Ovary (tissue), 3 donors: ENCODE data around the gene TRIP6.

Experiments used
- EP300 ChIP-seq: sonication (generic); formaldehyde crosslinking; IDR thresholded peaks from one replicate; pipeline ENCODE4 v1.6.1; 2017; ENCODE audit warnings: antibody characterized with exemption
- TF ChIP-seq, protein P1 (sequence below), 3 donors: fragments of 450-650 bp in 2 of 3; fragments of 200-600 bp in 1 of 3; IDR thresholded peaks; one replicate each; pipeline versions ENCODE4 v1.5.1 to v1.8.0; 2016 to 2022; ENCODE audit warnings: antibody characterized with exemption in 3 of 3, mild to moderate bottlenecking in 1 of 3
- donor health status: DM: no; HTN: no; CAD: no.

DNA sequence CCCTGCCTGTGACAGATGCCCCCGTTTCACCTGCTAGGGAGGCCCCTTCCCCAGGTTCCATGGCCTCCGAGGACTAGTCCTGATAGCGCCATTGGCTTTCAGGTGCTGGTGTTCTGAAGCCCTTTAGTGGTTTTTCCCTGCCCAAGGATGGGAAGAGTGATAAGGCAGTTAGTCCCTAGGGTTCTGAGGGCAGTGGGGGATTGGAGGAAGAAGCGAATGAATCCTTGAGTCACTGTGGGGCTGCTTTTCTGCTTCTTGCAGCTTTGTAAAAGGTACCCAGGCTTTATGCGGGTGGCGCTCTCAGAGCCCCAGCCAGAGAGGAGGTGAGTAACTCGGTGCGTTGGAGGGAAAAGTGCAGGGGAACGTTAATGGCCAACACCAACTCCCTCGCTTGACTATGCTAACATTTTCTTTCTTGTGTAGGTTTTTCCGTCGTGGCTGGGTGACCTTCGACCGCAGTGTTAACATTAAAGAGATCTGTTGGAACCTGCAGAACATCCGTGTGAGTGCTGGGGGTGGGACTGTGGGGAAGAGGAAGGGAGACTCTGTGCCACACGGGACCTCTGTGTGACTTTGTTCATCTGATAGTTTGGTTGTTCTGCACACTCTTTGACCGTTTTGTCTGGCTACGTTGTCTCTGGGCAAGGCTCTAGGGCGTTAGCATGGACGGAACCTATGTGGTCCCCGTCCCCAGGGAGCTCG is 18.4 kb downstream of the TRIP6 start:
- TF ChIP-seq, protein P1, sequence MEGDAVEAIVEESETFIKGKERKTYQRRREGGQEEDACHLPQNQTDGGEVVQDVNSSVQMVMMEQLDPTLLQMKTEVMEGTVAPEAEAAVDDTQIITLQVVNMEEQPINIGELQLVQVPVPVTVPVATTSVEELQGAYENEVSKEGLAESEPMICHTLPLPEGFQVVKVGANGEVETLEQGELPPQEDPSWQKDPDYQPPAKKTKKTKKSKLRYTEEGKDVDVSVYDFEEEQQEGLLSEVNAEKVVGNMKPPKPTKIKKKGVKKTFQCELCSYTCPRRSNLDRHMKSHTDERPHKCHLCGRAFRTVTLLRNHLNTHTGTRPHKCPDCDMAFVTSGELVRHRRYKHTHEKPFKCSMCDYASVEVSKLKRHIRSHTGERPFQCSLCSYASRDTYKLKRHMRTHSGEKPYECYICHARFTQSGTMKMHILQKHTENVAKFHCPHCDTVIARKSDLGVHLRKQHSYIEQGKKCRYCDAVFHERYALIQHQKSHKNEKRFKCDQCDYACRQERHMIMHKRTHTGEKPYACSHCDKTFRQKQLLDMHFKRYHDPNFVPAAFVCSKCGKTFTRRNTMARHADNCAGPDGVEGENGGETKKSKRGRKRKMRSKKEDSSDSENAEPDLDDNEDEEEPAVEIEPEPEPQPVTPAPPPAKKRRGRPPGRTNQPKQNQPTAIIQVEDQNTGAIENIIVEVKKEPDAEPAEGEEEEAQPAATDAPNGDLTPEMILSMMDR (IDR thresholded peaks at IDR 0.05): no peak
- TF ChIP-seq EP300: no peak
